Measurements from ENCODE around the gene EN2. TPM values are rescaled to one million over a fixed set of nuclear protein-coding genes. Genes with fewer than 3 reads are reported as not detected.

Gene EN2
- total RNA-seq, 2 donors from 2014 or later, result not detected

- no peak overlapping the region for H3K4me3 ChIP-seq
- H3K9me3 ChIP-seq, result no peaks in the 10 kb centered on the region
- peaks cover 92% of the 10 kb centered on the region for H3K27me3 ChIP-seq
- H3K4me1 ChIP-seq, result peaks cover 8% of the 10 kb centered on the region
- DNase-seq, result no peak
- no peak overlapping the region for H3K27ac ChIP-seq
- no peak overlapping the region for H3K9ac ChIP-seq (ENCODE audit: low read depth in 2 of 2, low read length in 2 of 2)
- H3K36me3 ChIP-seq, result no peaks in the 10 kb centered on the region
- TF ChIP-seq CTCF (IDR thresholded peaks at IDR 0.05), result no peak
- intact Hi-C loops (cut with DNase I), result no loop called here
Observed at GRCh38 chr7:155467846-155468784, 10.2 kb downstream of the EN2 start.

DNA sequence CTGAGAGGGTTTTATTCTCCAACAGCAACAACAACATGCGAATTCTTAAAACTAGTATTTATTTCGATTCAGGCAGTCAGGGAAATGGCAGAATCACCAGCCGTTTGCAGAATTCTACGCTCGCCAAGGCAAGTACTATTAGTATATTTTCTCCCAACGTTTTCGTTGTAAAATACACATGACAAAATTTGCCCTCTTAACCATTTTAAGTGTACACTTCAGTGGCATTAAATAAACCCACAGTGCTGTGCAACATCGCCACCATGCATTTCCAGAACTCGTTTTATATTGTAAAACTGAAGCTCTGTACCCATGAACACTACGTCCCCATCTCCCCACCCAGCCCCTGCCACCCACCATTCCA, 10.8 kb downstream of the EN2 start:
- Histone ChIP-seq H3K9me3 (no peaks in the 10 kb centered on the region), H3K27ac (no peak overlapping the region), H3K27me3 (peaks cover 92% of the 10 kb centered on the region), H3K4me3 (no peak overlapping the region), H3K4me1 (peaks cover 8% of the 10 kb centered on the region), H3K36me3 (no peaks in the 10 kb centered on the region), H3K9ac (ENCODE audit: low read depth in 2 of 2, low read length in 2 of 2) (no peak overlapping the region)
- no peak for DNase-seq
- intact Hi-C loops (cut with DNase I), result no loop called here
- TF ChIP-seq CTCF (IDR thresholded peaks at IDR 0.05), result no peak

GRCh38 chr7:155469311-155470185, 11.6 kb downstream of the EN2 start:
- no peak overlapping the region for H3K27ac ChIP-seq
- H3K9ac ChIP-seq (ENCODE audit: low read depth in 2 of 2, low read length in 2 of 2), result no peak overlapping the region
- intact Hi-C loops (cut with DNase I), result no loop called here
- no peak for DNase-seq
- H3K4me3 ChIP-seq, result no peak overlapping the region
- H3K27me3 ChIP-seq, result peaks cover 92% of the 10 kb centered on the region
- H3K4me1 ChIP-seq, result peaks cover 8% of the 10 kb centered on the region
- no peaks in the 10 kb centered on the region for H3K36me3 ChIP-seq
- H3K9me3 ChIP-seq, result no peaks in the 10 kb centered on the region
- no peak for TF ChIP-seq CTCF (IDR thresholded peaks at IDR 0.05)

DNA sequence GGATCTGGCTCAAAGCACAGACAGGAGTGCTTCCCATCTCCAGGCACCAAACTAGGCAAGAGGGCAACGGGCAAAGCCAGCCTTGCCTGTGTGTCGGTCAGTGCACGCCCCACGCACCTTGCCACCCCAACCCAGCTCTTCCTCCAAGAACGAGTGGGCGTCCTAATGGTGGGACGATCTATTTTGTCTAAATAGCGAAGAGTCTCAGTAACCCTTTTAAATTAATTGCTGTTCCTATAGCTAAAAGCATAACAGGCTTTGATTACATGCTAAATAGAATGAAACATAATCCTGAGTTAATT, 12.2 kb downstream of the EN2 start:
- intact Hi-C loops (cut with DNase I), result no loop called here
- Histone ChIP-seq H3K27ac (no peak overlapping the region), H3K9me3 (no peaks in the 10 kb centered on the region), H3K4me1 (peaks cover 8% of the 10 kb centered on the region), H3K9ac (ENCODE audit: low read depth in 2 of 2, low read length in 2 of 2) (no peak overlapping the region), H3K4me3 (no peak overlapping the region), H3K27me3 (peaks cover 87% of the 10 kb centered on the region), H3K36me3 (no peaks in the 10 kb centered on the region)
- DNase-seq, result no peak
- no peak for TF ChIP-seq CTCF (IDR thresholded peaks at IDR 0.05)

DNA sequence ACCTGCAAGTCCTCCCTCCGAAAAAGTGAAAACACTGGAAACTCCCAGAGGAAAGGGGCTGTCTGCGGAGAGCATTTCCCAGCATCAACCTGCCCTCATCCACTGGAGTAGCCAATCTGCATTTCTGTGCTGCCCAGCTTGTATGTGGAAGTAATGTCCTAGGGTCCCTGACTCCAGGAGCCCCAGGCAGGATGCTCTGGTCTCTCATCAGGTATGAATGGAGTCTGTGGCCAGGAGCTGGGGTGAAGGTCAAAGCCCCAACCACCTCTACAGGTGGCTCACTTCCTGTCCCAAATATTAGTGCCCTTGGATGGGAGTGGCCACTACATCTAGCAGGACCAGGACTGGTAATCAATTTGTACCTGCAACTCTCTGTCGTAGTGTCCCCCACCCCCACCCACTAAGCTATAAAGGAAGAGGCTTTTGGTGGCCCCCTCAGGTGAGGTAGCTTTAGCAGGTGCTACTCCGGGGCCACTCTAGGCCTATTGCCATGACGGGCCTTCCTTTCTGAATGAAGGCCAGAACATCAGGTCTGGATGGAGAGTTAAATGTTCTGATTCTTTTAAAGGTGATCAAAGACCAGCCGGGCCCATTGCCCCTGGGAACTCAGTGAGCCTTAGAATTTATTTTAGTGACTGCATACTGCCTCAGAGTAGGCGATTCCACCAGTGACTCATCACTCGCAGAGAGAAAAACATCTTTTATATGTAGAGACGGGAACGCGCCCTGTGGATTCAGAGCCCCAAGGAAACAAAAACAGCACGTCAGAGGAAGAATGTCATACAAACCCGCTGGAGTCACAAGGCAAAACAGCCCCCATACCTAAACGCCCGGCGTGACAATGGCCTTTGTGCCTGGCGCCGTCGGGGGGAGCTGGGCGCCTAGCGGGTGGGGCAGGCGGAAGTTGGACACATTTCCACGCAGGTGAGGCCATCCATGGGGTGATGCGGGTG, 13.0 kb downstream of the EN2 start:
- H3K9me3 ChIP-seq, result no peaks in the 10 kb centered on the region
- no peak for DNase-seq
- intact Hi-C loops (cut with DNase I), result no loop called here
- no peak overlapping the region for H3K9ac ChIP-seq (ENCODE audit: low read depth in 2 of 2, low read length in 2 of 2)
- H3K4me3 ChIP-seq, result no peak overlapping the region
- H3K27ac ChIP-seq, result no peak overlapping the region
- H3K4me1 ChIP-seq, result peaks cover 8% of the 10 kb centered on the region
- TF ChIP-seq CTCF (IDR thresholded peaks at IDR 0.05), result no peak
- no peaks in the 10 kb centered on the region for H3K36me3 ChIP-seq
- H3K27me3 ChIP-seq, result peaks cover 79% of the 10 kb centered on the region
